ENCODE measurements around the gene LRRC8B.

The LRRC8B gene

GRCh38 chr1:89633800-89634625 lies 109.4 kb downstream of the LRRC8B start:
- DNase-seq (ENCODE audit: low read depth): no peak
- TF ChIP-seq CTCF (IDR thresholded peaks at IDR 0.05; ENCODE audit: low read depth, low read length, missing control alignments): no peak
- peak overlapping the region; percentile 83 for H3K4me3 ChIP-seq (ENCODE audit: low read depth, low read length)

GRCh38 chr1:89635825-89636815 lies 111.5 kb downstream of the LRRC8B start:
- TF ChIP-seq CTCF (IDR thresholded peaks at IDR 0.05; ENCODE audit: low read depth, low read length, missing control alignments): no peak
- no peak overlapping the region for H3K4me3 ChIP-seq (ENCODE audit: low read depth, low read length)
- no peak for DNase-seq (ENCODE audit: low read depth)

- no peak overlapping the region for H3K4me3 ChIP-seq (ENCODE audit: low read depth, low read length)
- no peak for DNase-seq (ENCODE audit: low read depth)
- no peak for TF ChIP-seq CTCF (IDR thresholded peaks at IDR 0.05; ENCODE audit: low read depth, low read length, missing control alignments)
These were observed 112.9 kb downstream of the LRRC8B start for GRCh38 chr1:89637496-89637895.

GRCh38 chr1:89640440-89640839 lies 115.8 kb downstream of the LRRC8B start:
- no peak for DNase-seq (ENCODE audit: low read depth)
- no peak for TF ChIP-seq CTCF (IDR thresholded peaks at IDR 0.05; ENCODE audit: low read depth, low read length, missing control alignments)
- H3K4me3 ChIP-seq (ENCODE audit: low read depth, low read length): no peak overlapping the region

GRCh38 chr1:89641781-89642180 lies 117.2 kb downstream of the LRRC8B start:
- DNase-seq (ENCODE audit: low read depth): no peak
- TF ChIP-seq CTCF (IDR thresholded peaks at IDR 0.05; ENCODE audit: low read depth, low read length, missing control alignments): no peak

GRCh38 chr1:89643577-89643976 lies 118.9 kb downstream of the LRRC8B start:
- TF ChIP-seq CTCF (IDR thresholded peaks at IDR 0.05; ENCODE audit: low read depth, low read length, missing control alignments): no peak
- DNase-seq (ENCODE audit: low read depth): no peak
- no peak overlapping the region for H3K4me3 ChIP-seq (ENCODE audit: low read depth, low read length)

More at GRCh38 chr1:89641781-89642180, 117.2 kb downstream of the LRRC8B start:
- H3K4me3 ChIP-seq (ENCODE audit: low read depth, low read length): no peak overlapping the region

Data from GM12864 (cell line).